HG03103 (cell line): Measurements from ENCODE around the gene SLC27A1.
"Not testable (repeated sequence)": the region's sequence is repeated elsewhere in the genome, so short reads cannot be mapped to it uniquely, and the experiment has no call there.

Experiments used
- ATAC-seq: cut with Tn5 transposase; IDR thresholded peaks from one replicate; pipeline ENCODE4 v1.9.1; 2021; ENCODE audit warnings: low read depth; ENCODE audit not compliant: unreplicated experiment

The SLC27A1 gene

GRCh38 chr19:17506745-17507144 lies 36.4 kb downstream of the SLC27A1 start:
- ATAC-seq = no peak

DNA sequence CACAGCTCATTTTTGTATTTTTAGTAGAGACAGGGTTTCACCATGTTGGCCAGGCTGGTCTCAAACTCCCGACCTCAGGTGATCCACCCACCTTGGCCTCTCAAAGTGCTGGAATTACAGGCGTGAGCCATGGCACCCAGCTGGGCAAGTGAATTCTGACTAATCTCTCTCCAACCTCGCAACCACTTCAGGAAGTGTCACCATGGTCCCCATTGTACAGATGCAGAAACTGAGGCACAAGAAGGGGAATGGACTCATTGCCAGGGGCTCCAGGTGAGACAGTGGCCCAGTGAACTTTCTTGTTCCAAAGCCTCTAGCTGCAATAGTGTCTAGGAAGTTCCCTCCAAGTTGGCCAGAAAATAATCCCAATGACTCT lies 38.2 kb downstream of the SLC27A1 start:
- not testable (repeated sequence) for ATAC-seq

DNA sequence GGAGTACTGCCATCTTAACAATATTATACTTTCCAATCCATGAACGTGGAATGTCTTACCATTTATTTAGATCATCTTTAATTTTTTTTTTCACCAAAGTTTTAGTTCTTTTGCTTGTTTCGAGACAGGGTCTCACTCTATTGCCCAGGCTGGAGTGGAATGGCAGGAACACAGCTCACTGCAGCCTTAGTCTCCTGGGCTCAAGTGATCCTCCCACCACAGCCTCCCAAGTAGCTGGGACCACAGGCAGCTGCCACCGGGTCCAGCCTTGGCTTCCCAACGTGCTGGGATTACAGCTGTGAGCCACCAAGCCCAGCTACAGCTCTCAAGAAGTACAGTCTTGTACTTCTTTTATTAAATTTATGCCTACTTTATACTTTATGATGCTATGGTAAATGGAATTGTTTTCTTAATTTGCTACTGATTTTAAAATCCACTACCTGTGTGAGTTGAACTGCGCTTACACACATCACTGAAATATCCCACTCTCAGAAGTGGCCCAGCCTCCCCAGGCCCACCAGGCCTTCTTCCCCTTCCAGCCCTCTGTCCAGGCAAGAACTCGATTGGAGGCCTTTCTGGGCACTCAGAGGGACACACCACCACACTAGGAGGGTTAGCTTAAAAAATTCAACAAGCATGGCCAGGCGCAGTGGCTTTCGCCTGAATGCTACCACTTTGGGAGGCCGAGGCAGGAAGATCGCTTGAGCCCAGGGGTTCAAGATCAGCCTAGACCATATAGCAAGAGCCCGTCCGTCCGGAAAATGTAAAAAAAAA lies 40.1 kb downstream of the SLC27A1 start:
- ATAC-seq = no peak

DNA sequence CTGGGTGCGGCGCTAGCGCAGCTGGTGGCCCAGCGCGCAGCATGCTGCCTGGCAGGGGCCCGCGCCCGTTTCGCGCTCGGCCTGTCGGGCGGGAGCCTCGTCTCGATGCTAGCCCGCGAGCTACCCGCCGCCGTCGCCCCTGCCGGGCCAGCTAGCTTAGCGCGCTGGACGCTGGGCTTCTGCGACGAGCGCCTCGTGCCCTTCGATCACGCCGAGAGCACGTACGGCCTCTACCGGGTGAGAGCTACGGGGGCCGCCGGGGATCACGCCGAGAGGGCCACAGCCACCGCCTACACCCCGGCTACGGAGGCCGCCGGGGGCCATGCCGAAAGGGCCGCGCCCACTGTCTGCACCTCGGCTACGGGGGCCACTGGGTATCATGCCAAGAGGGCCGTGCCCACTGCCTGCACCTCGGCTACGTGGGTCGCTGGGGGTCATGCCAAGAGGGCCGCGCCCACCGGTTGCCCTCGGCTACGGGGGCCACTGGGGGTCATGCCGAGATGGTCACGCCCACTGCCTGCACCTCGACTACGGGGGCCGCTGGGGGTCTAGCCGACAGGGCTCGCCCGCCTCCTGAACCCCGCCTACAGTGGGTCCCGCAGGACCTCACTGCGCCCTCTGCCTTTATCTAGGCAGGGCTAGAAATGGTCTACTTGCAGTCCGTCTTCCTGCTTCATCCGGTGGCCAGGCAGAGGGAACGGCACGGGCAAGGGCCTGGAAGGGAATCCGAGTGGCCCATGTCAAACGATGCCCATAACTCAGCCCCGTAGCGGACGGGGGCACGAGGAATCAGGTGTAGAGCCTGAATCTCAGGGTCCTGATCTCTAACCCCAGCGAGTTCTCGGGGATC lies 41.6 kb downstream of the SLC27A1 start:
- ATAC-seq = peak; percentile 49

GRCh38 chr19:17512574-17512939 lies 42.2 kb downstream of the SLC27A1 start:
- ATAC-seq = no peak

DNA sequence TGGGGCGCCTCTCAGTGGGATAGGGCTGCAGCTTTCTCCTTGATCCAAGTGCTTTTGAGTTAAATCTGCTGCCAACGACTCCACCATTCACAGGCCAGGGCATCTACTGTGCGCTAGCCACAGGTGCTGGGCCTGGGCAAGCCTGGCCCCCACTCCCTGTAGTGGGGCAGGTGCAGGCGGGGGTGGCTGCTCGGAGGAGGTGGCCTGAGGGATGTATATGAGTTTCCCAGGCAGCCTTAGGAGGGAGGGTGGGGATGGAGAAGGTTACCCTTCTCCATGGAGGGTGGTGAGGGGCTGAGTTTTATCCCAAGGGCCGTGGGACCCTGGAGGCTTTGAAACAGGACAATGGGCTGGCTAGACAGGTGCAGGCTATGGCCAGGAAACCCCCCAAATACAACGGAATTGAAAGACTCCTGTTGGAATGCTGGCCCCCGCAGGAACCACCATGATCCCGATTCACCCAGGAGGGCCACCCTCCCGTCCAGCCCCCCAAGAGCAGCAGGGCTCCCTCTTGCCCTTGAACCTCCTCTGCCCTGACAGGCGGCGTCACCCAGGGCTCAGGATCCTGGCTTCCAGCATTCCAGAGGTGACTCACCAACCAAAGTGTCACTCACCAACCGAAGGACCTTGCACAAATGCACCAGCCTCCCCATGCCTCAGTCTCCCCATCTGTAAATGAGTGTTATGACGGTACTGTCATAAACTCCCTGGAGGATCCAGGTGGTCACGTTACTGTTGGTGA lies 45.3 kb downstream of the SLC27A1 start:
- no peak for ATAC-seq

GRCh38 chr19:17517898-17518297 lies 47.6 kb downstream of the SLC27A1 start:
- no peak for ATAC-seq

- not testable (repeated sequence) for ATAC-seq
Observed at GRCh38 chr19:17518654-17519053, 48.3 kb downstream of the SLC27A1 start.

- no peak for ATAC-seq
Observed at GRCh38 chr19:17519967-17520366, 49.6 kb downstream of the SLC27A1 start.

GRCh38 chr19:17520865-17521264 lies 50.5 kb downstream of the SLC27A1 start:
- no peak for ATAC-seq

- no peak for ATAC-seq
Observed at GRCh38 chr19:17522988-17523872, 52.9 kb downstream of the SLC27A1 start.

DNA sequence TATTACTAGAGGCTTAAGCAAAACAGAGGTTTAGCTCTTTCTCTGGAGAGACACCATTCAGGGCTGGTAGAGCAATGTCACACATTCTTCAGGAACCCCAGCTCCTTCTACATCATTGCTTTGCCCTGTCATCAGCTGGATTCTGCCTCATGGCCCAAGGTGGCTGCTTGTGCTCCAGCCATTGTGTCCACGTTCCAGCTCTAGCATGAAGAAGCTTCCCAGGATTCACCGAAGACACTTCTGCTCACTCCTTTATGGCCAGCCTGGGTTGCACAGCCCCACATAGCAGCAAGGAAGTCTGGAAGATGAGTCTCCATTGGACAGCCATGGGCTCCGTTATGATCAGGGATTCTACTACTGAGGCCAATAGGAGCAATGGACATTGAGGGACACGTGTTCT lies 54.3 kb downstream of the SLC27A1 start:
- ATAC-seq = no peak

DNA sequence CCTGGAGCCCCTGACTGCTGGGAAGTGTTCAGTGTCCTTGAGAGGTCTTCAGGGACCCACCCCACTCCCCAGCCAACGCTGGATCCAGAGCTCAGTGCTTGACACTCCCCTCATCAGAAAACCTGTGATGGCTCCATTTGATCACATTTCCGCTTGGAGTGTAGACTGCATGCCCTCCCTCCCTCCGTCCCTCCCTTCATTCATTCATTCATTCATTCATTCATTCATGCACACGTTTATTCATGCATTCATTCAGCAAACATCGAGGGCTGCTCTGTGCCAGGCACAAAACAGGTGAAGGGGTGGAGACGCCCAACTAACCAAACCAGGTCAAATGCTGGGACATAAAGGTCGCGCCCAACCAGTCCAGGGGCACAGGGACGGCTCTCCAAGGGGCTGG lies 54.8 kb downstream of the SLC27A1 start:
- no peak for ATAC-seq

GRCh38 chr19:17526922-17527321 lies 56.6 kb downstream of the SLC27A1 start:
- no peak for ATAC-seq

DNA sequence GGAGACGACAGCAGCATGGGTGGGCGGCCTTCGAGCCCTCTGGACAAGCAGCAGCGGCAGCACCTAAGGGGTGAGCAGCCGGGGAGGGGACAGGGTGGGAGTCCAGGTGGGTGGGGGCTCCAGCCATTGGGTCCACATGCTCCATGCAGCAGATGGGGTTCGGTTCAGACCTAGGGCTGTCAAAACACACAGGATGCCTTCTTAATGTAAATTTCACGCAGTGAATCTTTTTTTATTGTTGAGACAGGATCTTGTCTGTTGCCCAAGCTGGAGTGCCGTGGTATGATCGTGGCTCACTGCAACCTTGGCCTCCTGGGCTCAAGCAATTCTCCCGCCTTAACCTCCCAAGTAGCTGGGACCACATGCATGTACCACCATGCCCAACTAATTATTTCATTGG lies 57.0 kb downstream of the SLC27A1 start:
- no peak for ATAC-seq

DNA sequence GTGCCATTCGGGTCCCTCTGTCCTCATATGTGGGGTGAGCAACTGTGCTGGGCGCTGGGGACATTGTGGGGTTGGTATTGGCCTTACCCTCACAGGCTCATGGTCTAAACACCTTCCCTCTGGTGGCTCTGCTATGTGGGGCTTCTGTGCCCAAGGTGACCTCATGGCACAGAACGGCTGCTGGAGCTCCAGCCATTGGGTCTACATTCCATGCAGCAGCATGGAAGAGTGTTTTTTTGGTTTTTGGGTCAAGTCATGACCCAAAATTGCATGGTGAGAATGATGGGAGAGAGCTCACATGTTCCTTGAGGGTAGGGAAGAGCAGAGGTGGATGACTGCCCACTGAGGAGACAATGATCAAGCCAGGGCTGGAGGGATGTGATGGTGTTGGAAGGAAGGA lies 58.3 kb downstream of the SLC27A1 start:
- ATAC-seq = no peak

DNA sequence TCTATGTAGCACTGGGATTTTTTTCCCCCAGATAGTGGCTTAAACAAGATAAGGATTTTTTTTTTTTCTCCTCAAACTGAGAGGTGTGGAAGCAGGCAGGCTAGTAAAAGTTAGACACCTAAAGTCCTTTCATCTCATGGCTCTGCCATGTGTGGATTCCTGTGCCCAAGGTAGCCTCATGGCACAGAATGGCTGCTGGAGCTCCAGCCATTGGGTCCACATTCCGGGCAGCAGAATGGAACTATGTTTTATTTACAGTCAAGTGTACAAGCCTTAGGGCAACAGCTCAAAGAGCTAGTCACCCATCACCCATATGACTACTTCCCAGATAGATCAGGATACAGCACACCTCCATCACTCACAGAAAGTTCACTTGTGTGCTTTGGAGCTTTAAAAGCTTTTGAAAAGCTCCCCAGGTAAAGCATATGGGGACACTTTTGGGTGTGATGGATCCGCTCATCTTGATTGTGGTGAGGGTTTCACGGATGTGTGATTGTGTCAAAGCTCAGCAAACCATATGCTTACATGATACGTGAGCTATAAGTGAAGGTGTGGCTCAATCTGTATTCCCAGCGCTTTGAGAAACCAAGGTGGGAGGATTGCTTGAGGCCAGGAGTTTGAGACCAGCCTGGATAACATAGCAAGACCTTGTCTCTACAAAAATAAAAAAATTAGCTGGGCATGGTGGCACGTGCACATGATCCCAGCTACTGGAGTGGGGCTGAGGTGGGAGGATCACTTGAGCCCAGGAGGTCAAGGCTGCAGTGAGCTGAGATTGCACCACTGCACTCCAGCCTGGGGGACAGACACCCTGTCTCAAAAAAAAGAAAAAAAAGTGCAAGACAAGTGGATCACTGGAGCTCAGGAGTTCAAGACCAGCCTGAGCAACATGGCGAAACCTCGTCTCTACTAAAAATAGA lies 59.2 kb downstream of the SLC27A1 start:
- ATAC-seq = no peak

DNA sequence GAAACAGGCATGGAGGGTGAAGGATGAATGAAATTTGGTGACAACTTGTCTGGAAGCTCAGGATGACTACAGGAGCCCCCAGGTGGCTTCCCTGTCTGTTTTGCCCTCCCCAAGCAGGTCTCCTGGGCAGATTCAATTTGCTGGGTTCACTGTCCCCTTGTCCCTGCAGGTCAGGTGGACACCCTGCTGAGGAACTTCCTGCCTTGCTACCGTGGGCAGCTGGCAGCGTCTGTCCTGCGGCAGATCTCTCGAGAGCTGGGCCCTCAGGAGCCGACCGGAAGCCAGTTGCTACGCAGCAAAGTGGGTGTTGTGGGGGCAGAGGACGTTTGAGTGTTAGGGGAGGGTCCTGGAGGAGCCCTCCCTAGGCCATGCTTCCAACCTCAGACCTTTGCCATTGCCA lies 60.3 kb downstream of the SLC27A1 start:
- no peak for ATAC-seq

DNA sequence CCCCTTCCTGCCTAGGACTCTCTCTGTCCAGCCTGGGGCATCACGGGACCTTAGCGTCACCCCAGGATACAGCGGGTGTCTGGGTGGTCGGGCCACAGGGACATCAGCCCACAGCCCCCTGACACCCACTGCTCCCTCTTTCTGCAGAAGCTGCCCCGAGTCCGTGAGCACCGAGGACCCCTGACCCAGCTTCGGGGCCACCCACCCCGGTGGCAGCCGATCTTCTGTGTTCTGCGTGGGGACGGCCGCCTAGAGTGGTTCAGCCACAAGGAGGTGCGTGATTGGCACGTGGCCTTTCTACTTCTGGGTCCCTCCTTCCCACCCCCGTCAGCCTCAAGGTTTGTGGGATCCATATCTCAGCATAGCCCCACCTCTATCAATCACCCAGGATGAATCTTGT lies 61.8 kb downstream of the SLC27A1 start:
- ATAC-seq = no peak
